Body of pancreas (tissue), 4 donors: ENCODE measurements around the gene PTPRM. TPM values are rescaled to one million over a fixed set of nuclear protein-coding genes. Genes with fewer than 3 reads are reported as not detected.

Experiments
- ATAC-seq: fragments of 150-250 bp; one replicate; pipeline ENCODE4 v1.9.1; 2016
- DNase-seq, 4 donors: peaks; one replicate each; pipeline ENCODE4 v3.0.0-alpha.2; 2019
- H3K27ac ChIP-seq, 4 donors: fragments of 200-600 bp; sonication (generic); 1 replicate in 3 of 4; 2 replicates in 1 of 4; pipeline versions ENCODE4 v1.5.1 to v1.6.1; 2016 to 2019; ENCODE audit warnings: mild to moderate bottlenecking in 1 of 4, mixed read lengths in 1 of 4, moderate library complexity in 1 of 4
- H3K27me3 ChIP-seq, 2 donors: fragments of 200-600 bp; sonication (generic); one replicate each; pipeline ENCODE4 v1.6.0; 2016; ENCODE audit warnings: mild to moderate bottlenecking in 1 of 2
- H3K36me3 ChIP-seq, 2 donors: fragments of 200-600 bp; sonication (generic); replicated peaks in 1 of 2; 2 replicates each; pipeline ENCODE4 v1.5.1; 2016; ENCODE audit warnings: low read depth in 2 of 2; ENCODE audit not compliant: insufficient read depth in 1 of 2
- H3K4me1 ChIP-seq: fragments of 200-600 bp; sonication (generic); one replicate; pipeline ENCODE4 v1.6.0; 2016
- H3K4me3 ChIP-seq, 2 donors: fragments of 200-600 bp; sonication (generic); 1 replicate in 1 of 2; 2 replicates in 1 of 2; pipeline ENCODE4 v1.5.1; 2016 to 2019
- H3K9me3 ChIP-seq, 3 donors: fragments of 200-600 bp; sonication (generic); 1 replicate in 2 of 3; 2 replicates in 1 of 3; pipeline ENCODE4 v1.5.1; 2016
- CTCF ChIP-seq, 7 experiments: fragments of 450-650 bp in 4 of 7; fragments of 200-600 bp in 3 of 7; sonication (generic) in 3 of 7; IDR thresholded peaks; one replicate each; pipeline ENCODE4 v1.5.1; 2016 to 2019; ENCODE audit warnings: antibody characterized with exemption in 7 of 7
- POLR2A ChIP-seq, 3 donors: fragments of 450-650 bp; IDR thresholded peaks; one replicate each; pipeline ENCODE4 v1.6.1; 2016; ENCODE audit warnings: antibody characterized with exemption in 3 of 3, mild to moderate bottlenecking in 2 of 3
- WGBS, 2 donors: methylation state at CpG; one replicate each; pipeline ENCODE4 v1.1.5; 2017; 5-methylcytosine and 5-hydroxymethylcytosine counted together
- intact Hi-C: fragments of 100-400 bp; cut with DNase I; formaldehyde crosslinking; loops from one replicate; pipeline ENCODE4 v1.15.1; 2023
- total RNA-seq, 2 donors: library from RNA; depleted of rRNA; stranded (reverse); fragments of >200 nt; gene quantifications; one replicate each; pipeline ENCODE4 v1.1.0, GENCODE V29; 2016

Gene PTPRM
- total RNA-seq, 2 donors from 2014 or later, result 38.2 to 48.0 TPM

DNA sequence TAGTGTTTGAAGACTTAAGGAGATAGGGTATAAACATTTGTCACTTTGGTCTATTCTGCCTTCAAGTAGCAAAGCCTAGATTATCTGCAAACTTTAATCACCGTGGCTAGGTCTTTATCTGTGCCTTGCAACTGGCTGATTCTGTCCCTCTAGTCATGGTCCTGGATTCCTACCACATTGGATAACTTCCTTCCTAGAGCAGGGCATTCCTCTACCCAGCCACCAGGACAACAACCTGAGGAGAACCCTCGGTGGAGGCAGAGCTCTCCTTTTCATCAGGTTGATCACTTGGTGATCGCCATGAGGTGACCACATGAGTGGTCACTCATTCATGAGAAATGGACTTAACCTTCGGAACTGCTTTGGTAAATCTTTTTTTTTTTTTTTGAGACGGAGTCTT lies 25.3 kb upstream of the PTPRM start:
- DNase-seq (no peak), ATAC-seq (no peak)
- intact Hi-C loops, result no loop called here
- TF ChIP-seq POLR2A (IDR thresholded peaks at IDR 0.05), result no peak
- WGBS, 2 donors, result 79 to 81% methylated on average over 5 of the region's 5 CpGs
- no peaks in the 10 kb centered on the region for H3K36me3 ChIP-seq
- H3K4me3 ChIP-seq, result no peak overlapping the region
- no peak overlapping the region for H3K27ac ChIP-seq
- no peaks in the 10 kb centered on the region for H3K4me1 ChIP-seq
- no peaks in the 10 kb centered on the region for H3K9me3 ChIP-seq
- no peaks in the 10 kb centered on the region for H3K27me3 ChIP-seq

GRCh38 chr18:7544686-7545085 lies 22.4 kb upstream of the PTPRM start:
- DNase-seq (no peak), ATAC-seq (no peak)
- H3K27ac ChIP-seq, result no peak overlapping the region
- H3K9me3 ChIP-seq, result no peaks in the 10 kb centered on the region
- no peak overlapping the region for H3K4me3 ChIP-seq
- WGBS, 2 donors, result 94 to 97% methylated on average over 1 of the region's 1 CpG
- intact Hi-C loops, result no loop called here
- no peaks in the 10 kb centered on the region for H3K27me3 ChIP-seq
- TF ChIP-seq POLR2A (IDR thresholded peaks at IDR 0.05), result no peak
- no peak for TF ChIP-seq CTCF (IDR thresholded peaks at IDR 0.05)
- H3K36me3 ChIP-seq, result no peaks in the 10 kb centered on the region
- no peaks in the 10 kb centered on the region for H3K4me1 ChIP-seq

DNA sequence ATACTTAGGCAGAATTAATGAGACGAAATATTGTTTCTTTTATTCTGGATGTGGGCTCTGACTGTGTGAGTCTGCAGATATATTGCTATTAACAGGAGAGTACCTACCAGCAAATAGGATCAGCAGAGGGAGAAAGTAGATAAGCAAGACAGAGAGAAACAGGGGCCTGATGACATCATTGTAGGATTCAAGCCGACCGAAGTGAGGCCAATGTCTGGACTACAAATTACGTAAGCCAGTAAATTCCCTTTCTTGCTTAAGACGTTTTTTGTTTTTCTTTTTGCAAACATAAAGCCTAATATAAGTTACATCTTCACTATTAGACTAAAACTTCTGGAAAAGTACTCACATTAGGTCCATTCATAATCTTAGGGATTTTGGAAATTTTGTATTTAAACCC lies 21.4 kb upstream of the PTPRM start:
- TF ChIP-seq POLR2A (IDR thresholded peaks at IDR 0.05) (no peak), CTCF (IDR thresholded peaks at IDR 0.05) (no peak)
- no peak overlapping the region for H3K27ac ChIP-seq
- intact Hi-C loops, result no loop called here
- no peak for DNase-seq
- 65 to 69% methylated on average over 5 of the region's 5 CpGs for WGBS, 2 donors
- no peaks in the 10 kb centered on the region for H3K9me3 ChIP-seq
- H3K27me3 ChIP-seq, result no peaks in the 10 kb centered on the region
- H3K4me3 ChIP-seq, result no peak overlapping the region
- H3K4me1 ChIP-seq, result no peaks in the 10 kb centered on the region
- ATAC-seq, result no peak
- no peaks in the 10 kb centered on the region for H3K36me3 ChIP-seq

DNA sequence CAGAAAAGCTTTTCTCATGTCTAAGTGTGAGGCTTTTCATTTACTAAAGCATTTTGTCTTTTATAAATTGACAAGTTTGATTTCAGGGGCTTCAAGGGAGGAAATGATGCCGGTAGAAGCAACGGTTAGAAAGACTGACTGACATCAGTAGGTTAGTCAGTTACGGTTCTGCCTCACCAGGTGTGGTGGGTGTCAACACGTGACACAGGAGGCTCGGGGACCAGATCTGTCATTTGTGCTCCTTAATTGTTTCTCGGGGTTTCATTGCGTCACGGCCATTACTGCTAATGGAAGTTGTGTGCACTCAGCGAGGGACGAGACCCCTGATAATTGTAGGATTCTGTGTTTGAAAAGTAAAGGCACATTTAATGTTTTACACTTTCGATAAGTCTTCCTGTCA lies 18.9 kb upstream of the PTPRM start:
- no peaks in the 10 kb centered on the region for H3K27me3 ChIP-seq
- H3K36me3 ChIP-seq, result no peaks in the 10 kb centered on the region
- DNase-seq (no peak), ATAC-seq (no peak)
- H3K27ac ChIP-seq, result no peak overlapping the region
- 86 to 87% methylated on average over 11 of the region's 11 CpGs for WGBS, 2 donors
- intact Hi-C loops, result no loop called here
- H3K4me3 ChIP-seq, result no peak overlapping the region
- H3K9me3 ChIP-seq, result no peaks in the 10 kb centered on the region
- TF ChIP-seq CTCF (IDR thresholded peaks at IDR 0.05) (no peak), POLR2A (IDR thresholded peaks at IDR 0.05) (no peak)
- H3K4me1 ChIP-seq, result no peaks in the 10 kb centered on the region

GRCh38 chr18:7548721-7549120 lies 18.4 kb upstream of the PTPRM start:
- Histone ChIP-seq H3K9me3 (no peaks in the 10 kb centered on the region), H3K4me3 (no peak overlapping the region), H3K36me3 (no peaks in the 10 kb centered on the region), H3K4me1 (no peaks in the 10 kb centered on the region), H3K27ac (no peak overlapping the region), H3K27me3 (no peaks in the 10 kb centered on the region)
- DNase-seq, result no peak
- ATAC-seq, result no peak
- intact Hi-C loops, result no loop called here
- WGBS, 2 donors, result 69 to 80% methylated on average over 3 of the region's 3 CpGs
- TF ChIP-seq POLR2A (IDR thresholded peaks at IDR 0.05) (no peak), CTCF (IDR thresholded peaks at IDR 0.05) (no peak)
